CD4-positive, alpha-beta T cell treated with Interleukin-6 at 100 ng/mL for 8 hours (primary cell): ENCODE data around the gene FNDC1.

Source experiments
- DNase-seq: peaks from one replicate; pipeline ENCODE4 v3.0.0-alpha.2; 2020; ENCODE audit warnings: mixed read lengths, low spot score

The FNDC1 gene

DNA sequence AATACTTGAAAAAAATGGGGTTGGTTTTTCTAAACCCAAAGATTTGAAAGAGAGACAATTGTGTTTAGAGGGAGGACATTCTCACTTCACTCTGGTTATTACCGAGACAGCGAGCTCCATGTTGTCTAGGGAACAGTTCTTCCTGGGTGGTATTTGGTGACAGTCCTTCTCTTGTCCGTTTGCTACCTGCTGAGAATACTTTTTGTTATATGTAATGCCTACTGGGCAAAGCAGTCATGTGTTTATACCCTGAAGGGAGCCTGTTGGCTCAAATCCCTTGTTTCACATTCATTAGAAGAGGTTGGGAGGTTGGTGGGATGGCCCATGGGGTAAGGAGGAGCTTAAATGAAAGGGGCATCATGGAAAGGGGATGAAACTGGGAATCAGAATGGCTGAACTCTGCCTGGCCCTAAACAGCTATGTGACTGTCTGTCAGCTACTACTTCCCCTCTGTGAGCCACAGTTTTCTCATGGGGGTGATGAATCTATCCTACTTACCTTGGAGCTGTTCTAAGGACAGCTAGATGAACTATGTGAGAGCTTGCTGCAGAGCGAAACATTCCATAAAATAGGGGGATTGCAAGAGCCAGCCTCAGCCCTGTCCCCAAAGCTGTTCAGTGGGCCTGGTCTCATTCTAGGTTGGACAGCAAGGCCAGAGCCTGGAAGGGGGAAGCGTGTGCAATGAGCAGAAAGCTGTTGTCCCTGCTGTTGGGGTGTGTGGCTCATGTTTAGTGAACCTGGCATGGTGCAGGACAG is 43.5 kb downstream of the FNDC1 start:
- DNase-seq: no peak

GRCh38 chr6:159213405-159213804 is 44.2 kb downstream of the FNDC1 start:
- no peak for DNase-seq

DNA sequence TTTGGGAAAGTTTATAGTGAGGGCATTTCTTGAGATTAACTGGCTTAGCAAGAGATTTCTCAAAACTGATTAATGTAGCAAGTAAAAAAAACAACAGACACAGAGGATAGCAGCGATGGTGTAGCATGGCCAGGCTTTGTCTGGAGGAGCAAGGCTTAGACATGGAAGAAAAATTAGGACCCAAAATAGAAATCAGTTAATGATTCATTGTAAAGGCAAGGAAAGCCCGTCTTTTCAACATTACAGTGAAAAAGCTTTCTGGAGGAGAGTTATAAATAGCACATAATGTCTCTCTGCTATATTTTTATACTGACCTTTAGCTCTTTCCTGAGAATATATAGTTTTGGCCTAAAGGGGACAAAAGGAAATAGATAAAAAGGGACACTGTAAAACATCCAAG is 45.1 kb downstream of the FNDC1 start:
- DNase-seq: no peak

DNA sequence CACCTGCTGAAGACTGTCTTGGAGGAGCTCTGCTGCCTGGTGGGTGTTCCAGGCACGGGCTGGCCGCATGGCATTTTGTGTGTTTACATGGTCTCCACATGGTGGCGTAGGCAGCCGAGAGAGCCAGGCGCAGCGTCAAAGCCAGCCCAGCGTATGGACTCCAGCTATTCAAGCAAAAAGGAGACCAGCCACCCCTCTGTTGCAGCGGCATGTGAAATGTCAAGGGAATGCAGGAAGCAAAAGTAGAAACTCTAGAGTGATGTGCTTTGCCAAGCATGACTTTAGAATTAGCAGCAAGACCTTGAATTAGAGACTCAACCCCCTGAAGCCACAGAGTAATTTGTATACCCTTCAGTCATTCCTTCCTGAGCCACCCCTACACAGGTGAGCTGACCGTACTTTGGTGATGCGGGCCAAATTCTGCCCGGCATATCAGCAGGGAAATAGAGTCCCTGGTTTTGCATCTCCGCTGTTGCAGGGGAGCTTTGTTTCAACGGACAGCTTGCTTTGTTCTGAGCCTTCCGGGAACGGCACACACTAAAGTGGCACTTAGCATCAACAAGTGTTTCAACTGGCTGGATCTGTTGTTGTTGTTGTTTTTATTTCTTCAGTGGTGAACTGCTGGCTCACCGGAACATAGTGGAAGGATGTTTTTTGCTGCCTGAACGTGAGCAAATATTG is 48.5 kb downstream of the FNDC1 start:
- DNase-seq: no peak

- no peak for DNase-seq
Measured at GRCh38 chr6:159220093-159220492, 50.9 kb downstream of the FNDC1 start.

GRCh38 chr6:159221486-159222170 is 52.4 kb downstream of the FNDC1 start:
- no peak for DNase-seq

DNA sequence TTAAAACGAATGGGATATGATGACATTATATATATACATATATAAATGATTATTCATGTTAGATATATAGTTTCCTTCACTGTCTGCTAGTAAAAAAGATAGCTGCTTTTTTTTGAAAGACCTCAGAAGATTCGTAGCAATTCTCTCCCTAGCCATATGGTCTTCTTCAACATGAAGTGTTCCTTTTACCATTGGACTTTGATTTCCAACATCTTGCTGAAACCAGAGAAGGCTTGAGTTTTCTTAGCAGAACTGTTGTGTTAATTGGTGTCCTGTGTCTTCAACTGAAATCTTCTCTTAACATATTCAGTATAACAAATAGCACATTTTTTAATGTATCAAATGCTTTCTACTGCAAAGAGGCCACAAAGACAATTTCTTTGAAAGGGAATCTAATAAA is 55.3 kb downstream of the FNDC1 start:
- no peak for DNase-seq

DNA sequence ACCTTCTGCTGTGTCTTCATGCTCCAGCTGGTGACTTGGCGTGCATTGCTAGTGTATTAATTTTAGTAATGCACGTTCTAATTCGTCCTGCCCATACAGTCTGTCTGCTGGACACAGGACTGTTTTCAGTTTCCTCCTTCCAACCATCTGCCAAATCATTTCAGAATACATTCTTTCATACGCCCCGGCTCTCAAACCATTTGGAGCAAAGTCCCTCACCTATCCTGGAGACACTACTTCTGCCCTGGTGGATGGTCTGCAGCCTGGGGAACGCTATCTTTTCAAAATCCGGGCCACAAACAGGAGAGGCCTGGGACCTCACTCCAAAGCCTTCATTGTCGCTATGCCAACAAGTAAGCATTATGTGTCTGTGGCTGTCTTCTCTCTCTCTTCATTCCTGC is 60.5 kb downstream of the FNDC1 start:
- no peak for DNase-seq

GRCh38 chr6:159232106-159232645 is 63.0 kb downstream of the FNDC1 start:
- DNase-seq: no peak

- DNase-seq: no peak
Measured at GRCh38 chr6:159232751-159233150, 63.6 kb downstream of the FNDC1 start.

GRCh38 chr6:159233365-159234101 is 64.3 kb downstream of the FNDC1 start:
- no peak for DNase-seq

DNA sequence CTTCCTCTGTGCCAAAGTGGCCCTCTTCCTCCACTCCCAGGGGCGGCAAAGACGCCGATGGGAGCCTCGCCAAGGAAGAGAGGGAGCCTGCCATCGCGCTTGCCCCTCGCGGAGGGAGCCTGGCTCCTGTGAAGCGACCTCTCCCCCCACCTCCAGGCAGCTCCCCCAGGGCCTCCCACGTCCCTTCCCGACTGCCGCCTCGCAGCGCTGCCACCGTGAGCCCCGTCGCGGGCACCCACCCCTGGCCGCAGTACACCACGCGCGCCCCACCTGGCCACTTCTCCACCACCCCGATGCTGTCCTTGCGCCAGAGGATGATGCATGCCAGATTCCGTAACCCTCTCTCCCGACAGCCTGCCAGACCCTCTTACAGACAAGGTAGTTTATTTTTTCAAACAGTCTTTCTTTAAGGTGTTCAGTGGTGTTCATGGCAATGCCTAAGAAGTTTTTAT is 64.9 kb downstream of the FNDC1 start:
- no peak for DNase-seq

DNA sequence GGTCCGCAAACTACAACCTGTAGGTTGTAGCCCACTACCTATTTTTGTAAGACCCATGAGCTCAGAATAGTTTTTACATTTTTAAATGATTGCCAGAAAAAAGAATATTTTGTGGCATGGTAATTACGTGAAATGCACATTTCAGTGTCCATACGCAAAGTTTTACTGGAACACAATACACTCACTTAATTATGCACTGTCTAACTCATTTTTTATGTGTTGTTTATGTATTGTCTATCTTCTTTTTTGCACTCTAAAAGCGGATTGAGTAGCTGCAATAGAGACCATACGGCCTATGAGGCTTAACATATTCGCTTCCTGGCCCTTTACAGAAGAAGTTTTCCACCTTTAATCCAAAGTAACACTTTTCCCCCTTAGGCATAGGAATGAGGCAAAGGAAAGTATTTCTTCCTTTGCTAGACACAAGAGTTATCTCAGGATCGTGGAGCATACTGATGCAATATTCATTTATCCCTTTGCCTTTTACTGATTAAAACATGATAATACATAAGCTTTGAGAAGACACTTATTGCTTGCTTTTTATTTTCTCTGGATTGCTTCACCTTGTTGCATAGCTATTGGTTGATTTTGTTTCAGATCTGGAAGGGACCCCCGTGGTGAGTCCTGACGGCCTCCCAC is 69.8 kb downstream of the FNDC1 start:
- DNase-seq: no peak

- no peak for DNase-seq
Measured at GRCh38 chr6:159249128-159249527, 79.9 kb downstream of the FNDC1 start.

- no peak for DNase-seq
Measured at GRCh38 chr6:159249752-159250151, 80.6 kb downstream of the FNDC1 start.

- no peak for DNase-seq
Measured at GRCh38 chr6:159250633-159251032, 81.4 kb downstream of the FNDC1 start.

- peak; percentile 4 for DNase-seq
Measured at GRCh38 chr6:159252955-159253508, 83.8 kb downstream of the FNDC1 start.

DNA sequence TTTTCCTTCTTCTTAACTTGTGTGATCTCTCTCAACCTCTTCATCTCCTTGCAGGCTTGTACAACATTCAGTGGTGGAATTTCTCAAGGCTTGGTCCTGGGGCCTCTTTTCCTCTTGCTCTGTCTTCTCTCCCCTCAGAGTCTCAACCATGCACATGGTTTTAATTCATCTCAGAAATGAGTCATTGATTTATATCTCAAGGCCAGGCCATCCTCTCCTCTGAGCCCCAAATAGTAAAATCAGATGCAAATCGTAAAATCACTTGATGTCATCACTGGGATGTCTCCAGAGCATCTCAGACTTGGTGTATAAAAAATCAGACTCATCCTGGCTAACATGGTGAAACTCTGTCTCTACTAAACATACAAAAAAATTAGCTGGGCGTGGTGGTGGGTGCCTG is 85.0 kb downstream of the FNDC1 start:
- DNase-seq: no peak

DNA sequence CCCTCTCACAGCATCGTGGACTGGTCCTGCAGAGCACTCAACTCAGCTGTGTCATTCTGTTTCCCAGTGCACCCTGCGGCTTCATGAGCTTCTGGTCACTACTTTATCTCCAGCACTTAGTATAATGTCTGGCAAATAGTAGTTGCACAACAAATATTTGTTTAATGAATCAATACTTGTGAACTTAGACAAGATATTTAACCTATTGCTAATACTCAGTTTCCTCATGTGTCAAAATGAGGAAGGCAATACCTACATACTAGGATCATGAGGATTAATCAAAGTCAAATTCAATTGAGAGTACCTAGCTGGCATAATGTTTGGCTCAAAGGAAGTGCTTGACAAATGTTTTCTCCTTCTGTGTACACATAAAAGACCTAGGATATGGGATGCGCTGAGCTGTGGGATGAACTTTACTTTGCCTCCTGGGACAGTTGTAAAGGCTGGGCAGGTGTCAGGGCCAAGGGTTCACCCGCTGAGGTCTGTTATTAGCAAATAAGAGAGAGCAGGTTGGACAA is 86.3 kb downstream of the FNDC1 start:
- no peak for DNase-seq

- no peak for DNase-seq
Measured at GRCh38 chr6:159256128-159256527, 86.9 kb downstream of the FNDC1 start.

DNA sequence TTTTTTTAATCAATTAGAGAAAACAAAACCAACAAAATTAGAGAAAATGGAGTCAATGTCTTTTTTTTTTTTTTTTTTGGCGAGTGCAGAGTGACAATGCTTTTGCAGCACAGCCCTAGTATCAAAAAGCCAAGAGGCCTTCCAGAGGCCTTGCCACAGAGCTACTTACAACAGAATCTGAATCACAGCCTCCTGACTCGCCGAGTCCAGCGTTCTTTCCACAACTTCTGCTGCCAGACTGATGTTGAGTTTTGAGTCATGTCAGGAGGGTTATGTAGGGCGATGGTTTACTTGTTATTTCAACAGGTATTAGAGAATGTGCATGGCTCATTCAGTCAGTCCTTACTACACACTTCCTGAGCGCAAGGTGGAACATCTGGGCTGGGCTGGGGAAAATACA is 88.6 kb downstream of the FNDC1 start:
- DNase-seq: no peak
